Duodenal mucosa (tissue), 2 donors: ENCODE data around the gene CHRNA7.

Experiments
- H3K27ac ChIP-seq: one replicate; pipeline ENCODE4 v1.7.0; 2013; ENCODE audit warnings: low read depth, low read length
- H3K27me3 ChIP-seq, 2 donors: one replicate each; pipeline ENCODE4 v1.7.0; 2013; ENCODE audit warnings: low read length in 2 of 2, control low read depth in 1 of 2; ENCODE audit not compliant: insufficient read depth in 2 of 2, control insufficient read depth in 1 of 2
- H3K36me3 ChIP-seq, 2 donors: one replicate each; pipeline ENCODE4 v1.7.0; 2013; ENCODE audit warnings: low read length in 2 of 2, control low read depth in 1 of 2; ENCODE audit not compliant: insufficient read depth in 2 of 2, control insufficient read depth in 1 of 2
- H3K4me1 ChIP-seq, 2 donors: one replicate each; pipeline ENCODE4 v1.7.0; 2013; ENCODE audit warnings: low read length in 2 of 2, control low read depth in 1 of 2; ENCODE audit not compliant: insufficient read depth in 2 of 2, control insufficient read depth in 1 of 2
- H3K4me3 ChIP-seq, 2 donors: one replicate each; pipeline ENCODE4 v1.7.0; 2013; ENCODE audit warnings: low read length in 2 of 2, low read depth in 1 of 2
- H3K9ac ChIP-seq, 2 donors: one replicate each; pipeline ENCODE4 v1.7.0; 2013; ENCODE audit warnings: low read length in 2 of 2, low read depth in 1 of 2
- H3K9me3 ChIP-seq, 2 donors: one replicate each; pipeline ENCODE4 v1.7.0; 2013; ENCODE audit warnings: low read length in 2 of 2, control low read depth in 1 of 2; ENCODE audit not compliant: control insufficient read depth in 1 of 2

CHRNA7 gene

GRCh38 chr15:32119694-32120330 is 89.5 kb downstream of the CHRNA7 start:
- Histone ChIP-seq H3K27me3 (no peaks in the 10 kb centered on the region), H3K4me3 (no peak overlapping the region), H3K4me1 (no peaks in the 10 kb centered on the region), H3K36me3 (peaks cover 0 to 2% of the 10 kb centered on the region in 2 donors), H3K9ac (no peak overlapping the region), H3K27ac (no peak overlapping the region), H3K9me3 (no peaks in the 10 kb centered on the region)

- Histone ChIP-seq H3K4me3 (no peak overlapping the region), H3K27ac (no peak overlapping the region), H3K36me3 (peaks cover 0 to 2% of the 10 kb centered on the region in 2 donors), H3K27me3 (no peaks in the 10 kb centered on the region), H3K9me3 (no peaks in the 10 kb centered on the region), H3K9ac (no peak overlapping the region), H3K4me1 (no peaks in the 10 kb centered on the region)
Measured at GRCh38 chr15:32120577-32121383, 90.5 kb downstream of the CHRNA7 start.

- Histone ChIP-seq H3K4me1 (no peaks in the 10 kb centered on the region), H3K9me3 (no peaks in the 10 kb centered on the region), H3K4me3 (no peak overlapping the region), H3K27ac (no peak overlapping the region), H3K9ac (no peak overlapping the region), H3K36me3 (peaks cover 0 to 2% of the 10 kb centered on the region in 2 donors), H3K27me3 (no peaks in the 10 kb centered on the region)
Measured at GRCh38 chr15:32121384-32121695, 91.0 kb downstream of the CHRNA7 start.

- Histone ChIP-seq H3K27ac (no peak overlapping the region), H3K9me3 (no peaks in the 10 kb centered on the region), H3K9ac (no peak overlapping the region), H3K36me3 (peaks cover 0 to 2% of the 10 kb centered on the region in 2 donors), H3K27me3 (no peaks in the 10 kb centered on the region), H3K4me3 (no peak overlapping the region), H3K4me1 (no peaks in the 10 kb centered on the region)
Measured at GRCh38 chr15:32122013-32122412, 91.7 kb downstream of the CHRNA7 start.

GRCh38 chr15:32123473-32123872 is 93.2 kb downstream of the CHRNA7 start:
- Histone ChIP-seq H3K9ac (no peak overlapping the region), H3K4me1 (no peaks in the 10 kb centered on the region), H3K27ac (no peak overlapping the region), H3K27me3 (no peaks in the 10 kb centered on the region), H3K4me3 (no peak overlapping the region), H3K9me3 (no peaks in the 10 kb centered on the region), H3K36me3 (peaks cover 0 to 2% of the 10 kb centered on the region in 2 donors)

- Histone ChIP-seq H3K27ac (no peak overlapping the region), H3K4me3 (no peak overlapping the region), H3K36me3 (peaks cover 0 to 2% of the 10 kb centered on the region in 2 donors), H3K9ac (no peak overlapping the region), H3K27me3 (no peaks in the 10 kb centered on the region), H3K4me1 (no peaks in the 10 kb centered on the region), H3K9me3 (no peaks in the 10 kb centered on the region)
Measured at GRCh38 chr15:32124726-32125125, 94.4 kb downstream of the CHRNA7 start.

- Histone ChIP-seq H3K4me1 (no peaks in the 10 kb centered on the region), H3K27ac (no peak overlapping the region), H3K9me3 (no peaks in the 10 kb centered on the region), H3K36me3 (peaks cover 0 to 2% of the 10 kb centered on the region in 2 donors), H3K9ac (no peak overlapping the region), H3K27me3 (no peaks in the 10 kb centered on the region), H3K4me3 (no peak overlapping the region)
Measured at GRCh38 chr15:32125595-32125994, 95.3 kb downstream of the CHRNA7 start.

GRCh38 chr15:32129815-32130214 is 99.5 kb downstream of the CHRNA7 start:
- H3K27me3 ChIP-seq: no peaks in the 10 kb centered on the region

GRCh38 chr15:32130823-32131222 is 100.5 kb downstream of the CHRNA7 start:
- H3K4me1 ChIP-seq: no peaks in the 10 kb centered on the region
- no peaks in the 10 kb centered on the region for H3K36me3 ChIP-seq

More at GRCh38 chr15:32129815-32130214, 99.5 kb downstream of the CHRNA7 start:
- H3K4me3 ChIP-seq: no peak overlapping the region
- no peak overlapping the region for H3K9ac ChIP-seq
- no peaks in the 10 kb centered on the region for H3K4me1 ChIP-seq
- H3K36me3 ChIP-seq: no peaks in the 10 kb centered on the region
- no peak overlapping the region for H3K27ac ChIP-seq
- no peaks in the 10 kb centered on the region for H3K9me3 ChIP-seq

GRCh38 chr15:32131803-32132202 is 101.5 kb downstream of the CHRNA7 start:
- no peaks in the 10 kb centered on the region for H3K4me1 ChIP-seq
- H3K9ac ChIP-seq: no peak overlapping the region

More at GRCh38 chr15:32130823-32131222, 100.5 kb downstream of the CHRNA7 start:
- Histone ChIP-seq H3K9ac (no peak overlapping the region), H3K27me3 (no peaks in the 10 kb centered on the region), H3K27ac (no peak overlapping the region), H3K4me3 (no peak overlapping the region), H3K9me3 (no peaks in the 10 kb centered on the region)

More at GRCh38 chr15:32131803-32132202, 101.5 kb downstream of the CHRNA7 start:
- Histone ChIP-seq H3K27me3 (no peaks in the 10 kb centered on the region), H3K27ac (no peak overlapping the region), H3K9me3 (no peaks in the 10 kb centered on the region), H3K4me3 (no peak overlapping the region), H3K36me3 (no peaks in the 10 kb centered on the region)
